GM12874 (cell line): Measurements from ENCODE around the gene CUL5.

Source experiments
- TF ChIP-seq, protein P1 (sequence below): IDR thresholded peaks from 2 replicates; pipeline ENCODE4 v1.5.1; 2011; ENCODE audit warnings: low read depth, mild to moderate bottlenecking, control low read depth, low read length, moderate library complexity; ENCODE audit not compliant: insufficient read depth

CUL5 gene

DNA sequence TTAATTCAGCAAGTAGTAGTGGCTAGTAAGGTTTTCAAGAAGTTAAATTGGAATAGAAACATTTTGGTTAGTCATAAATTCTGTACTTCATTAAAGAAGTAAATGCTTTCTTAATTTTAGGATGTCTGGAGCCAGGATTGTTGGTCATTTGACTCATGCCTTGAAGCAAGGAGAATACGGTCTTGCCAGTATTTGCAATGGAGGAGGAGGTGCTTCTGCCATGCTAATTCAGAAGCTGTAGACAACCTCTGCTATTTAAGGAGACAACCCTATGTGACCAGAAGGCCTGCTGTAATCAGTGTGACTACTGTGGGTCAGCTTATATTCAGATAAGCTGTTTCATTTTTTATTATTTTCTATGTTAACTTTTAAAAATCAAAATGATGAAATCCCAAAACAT is 138.5 kb downstream of the CUL5 start:
- TF ChIP-seq, protein P1, sequence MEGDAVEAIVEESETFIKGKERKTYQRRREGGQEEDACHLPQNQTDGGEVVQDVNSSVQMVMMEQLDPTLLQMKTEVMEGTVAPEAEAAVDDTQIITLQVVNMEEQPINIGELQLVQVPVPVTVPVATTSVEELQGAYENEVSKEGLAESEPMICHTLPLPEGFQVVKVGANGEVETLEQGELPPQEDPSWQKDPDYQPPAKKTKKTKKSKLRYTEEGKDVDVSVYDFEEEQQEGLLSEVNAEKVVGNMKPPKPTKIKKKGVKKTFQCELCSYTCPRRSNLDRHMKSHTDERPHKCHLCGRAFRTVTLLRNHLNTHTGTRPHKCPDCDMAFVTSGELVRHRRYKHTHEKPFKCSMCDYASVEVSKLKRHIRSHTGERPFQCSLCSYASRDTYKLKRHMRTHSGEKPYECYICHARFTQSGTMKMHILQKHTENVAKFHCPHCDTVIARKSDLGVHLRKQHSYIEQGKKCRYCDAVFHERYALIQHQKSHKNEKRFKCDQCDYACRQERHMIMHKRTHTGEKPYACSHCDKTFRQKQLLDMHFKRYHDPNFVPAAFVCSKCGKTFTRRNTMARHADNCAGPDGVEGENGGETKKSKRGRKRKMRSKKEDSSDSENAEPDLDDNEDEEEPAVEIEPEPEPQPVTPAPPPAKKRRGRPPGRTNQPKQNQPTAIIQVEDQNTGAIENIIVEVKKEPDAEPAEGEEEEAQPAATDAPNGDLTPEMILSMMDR, result no peak

DNA sequence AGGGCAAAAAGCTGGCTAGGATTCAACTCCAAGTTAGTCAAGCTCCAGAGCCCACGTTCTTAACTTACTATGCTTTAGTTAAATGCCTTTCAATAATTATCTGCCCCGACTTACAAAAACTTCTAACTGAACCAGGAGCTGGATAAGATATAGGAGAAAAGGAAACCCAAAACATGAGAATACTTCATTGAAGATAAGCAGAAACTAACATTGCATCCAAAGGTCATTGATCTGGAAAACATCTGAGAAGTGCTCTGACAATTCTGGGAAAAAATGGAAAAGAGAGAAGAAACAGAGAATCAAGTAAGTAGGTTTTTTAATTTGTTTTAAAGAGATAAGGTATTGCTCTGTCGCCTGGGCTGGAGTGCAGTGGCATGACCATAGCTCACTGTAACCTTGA is 139.9 kb downstream of the CUL5 start:
- TF ChIP-seq, protein P1, result no peak

DNA sequence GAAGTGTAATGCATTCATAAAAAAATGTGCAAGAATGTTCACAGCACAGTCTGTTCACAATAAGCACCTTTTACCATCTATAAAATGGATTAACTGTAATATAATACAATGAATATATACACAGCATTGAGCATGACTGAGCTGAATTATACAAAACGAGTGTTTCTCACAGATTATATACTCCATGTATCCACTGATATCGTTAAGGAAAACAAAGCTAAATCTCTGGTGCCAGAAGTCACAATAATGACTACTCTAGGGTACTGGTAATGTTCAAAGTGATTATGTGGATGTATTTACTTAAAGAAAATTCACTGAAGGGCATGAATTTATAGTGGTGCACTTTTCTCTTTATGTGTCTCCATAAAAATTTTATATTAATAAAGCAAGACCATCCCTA is 145.9 kb downstream of the CUL5 start:
- TF ChIP-seq, protein P1, result no peak
